Endothelial cell (in vitro differentiated cells): ENCODE results near the gene RFFL. TPM values are rescaled to one million over a fixed set of nuclear protein-coding genes. Genes with fewer than 3 reads are reported as not detected.

ENCODE experiments used
- DNase-seq: peaks from one replicate; pipeline ENCODE4 v3.0.0; 2021; ENCODE audit warnings: low spot score
- H3K27ac Mint-ChIP-seq: one replicate; pipeline ENCODE4 v1.8.0; 2021; ENCODE audit warnings: mixed read lengths, inconsistent platforms; ENCODE audit not compliant: unreplicated experiment
- H3K27me3 Mint-ChIP-seq: one replicate; pipeline ENCODE4 v1.8.0; 2021; ENCODE audit warnings: mild to moderate bottlenecking, moderate library complexity, mixed read lengths, inconsistent platforms; ENCODE audit not compliant: unreplicated experiment
- H3K36me3 Mint-ChIP-seq: one replicate; pipeline ENCODE4 v1.8.0; 2021; ENCODE audit warnings: mild to moderate bottlenecking, low read depth, mixed read lengths, inconsistent platforms; ENCODE audit not compliant: unreplicated experiment
- H3K4me1 Mint-ChIP-seq: one replicate; pipeline ENCODE4 v1.8.0; 2021; ENCODE audit warnings: mild to moderate bottlenecking, mixed read lengths, inconsistent platforms; ENCODE audit not compliant: unreplicated experiment
- H3K4me3 Mint-ChIP-seq: one replicate; pipeline ENCODE4 v1.8.0; 2021; ENCODE audit warnings: mild to moderate bottlenecking, mixed read lengths, inconsistent platforms; ENCODE audit not compliant: unreplicated experiment
- H3K9me3 Mint-ChIP-seq: one replicate; pipeline ENCODE4 v1.8.0; 2021; ENCODE audit warnings: mixed read lengths, inconsistent platforms; ENCODE audit not compliant: unreplicated experiment
- total RNA-seq: library from RNA; stranded (reverse); fragmentation: NEBNext Ultra II Directional; extraction: Animal tissue kit (Norgen Biotek cat#: 25700); gene quantifications from one replicate; pipeline ENCODE4 v1.2.1, GENCODE V29; 2021; ENCODE audit not compliant: unreplicated experiment
- TF ChIP-seq, protein P1 (sequence below): fragments of 200-600 bp; sonication (generic); IDR thresholded peaks from one replicate; pipeline ENCODE4 v1.5.0; 2021; ENCODE audit warnings: antibody characterized with exemption; ENCODE audit not compliant: unreplicated experiment

RFFL gene
- total RNA-seq, 1 donor from 2014 or later = 20.6 TPM

GRCh38 chr17:35010093-35010492 lies 53.4 kb downstream of the RFFL start:
- Mint-ChIP-seq H3K36me3 (peaks cover 7% of the 10 kb centered on the region), H3K4me3 (no peak overlapping the region), H3K27me3 (no peaks in the 10 kb centered on the region), H3K27ac (no peak overlapping the region), H3K9me3 (no peaks in the 10 kb centered on the region), H3K4me1 (peaks cover 5% of the 10 kb centered on the region)
- TF ChIP-seq, protein P1, sequence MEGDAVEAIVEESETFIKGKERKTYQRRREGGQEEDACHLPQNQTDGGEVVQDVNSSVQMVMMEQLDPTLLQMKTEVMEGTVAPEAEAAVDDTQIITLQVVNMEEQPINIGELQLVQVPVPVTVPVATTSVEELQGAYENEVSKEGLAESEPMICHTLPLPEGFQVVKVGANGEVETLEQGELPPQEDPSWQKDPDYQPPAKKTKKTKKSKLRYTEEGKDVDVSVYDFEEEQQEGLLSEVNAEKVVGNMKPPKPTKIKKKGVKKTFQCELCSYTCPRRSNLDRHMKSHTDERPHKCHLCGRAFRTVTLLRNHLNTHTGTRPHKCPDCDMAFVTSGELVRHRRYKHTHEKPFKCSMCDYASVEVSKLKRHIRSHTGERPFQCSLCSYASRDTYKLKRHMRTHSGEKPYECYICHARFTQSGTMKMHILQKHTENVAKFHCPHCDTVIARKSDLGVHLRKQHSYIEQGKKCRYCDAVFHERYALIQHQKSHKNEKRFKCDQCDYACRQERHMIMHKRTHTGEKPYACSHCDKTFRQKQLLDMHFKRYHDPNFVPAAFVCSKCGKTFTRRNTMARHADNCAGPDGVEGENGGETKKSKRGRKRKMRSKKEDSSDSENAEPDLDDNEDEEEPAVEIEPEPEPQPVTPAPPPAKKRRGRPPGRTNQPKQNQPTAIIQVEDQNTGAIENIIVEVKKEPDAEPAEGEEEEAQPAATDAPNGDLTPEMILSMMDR = no peak
- DNase-seq = no peak

DNA sequence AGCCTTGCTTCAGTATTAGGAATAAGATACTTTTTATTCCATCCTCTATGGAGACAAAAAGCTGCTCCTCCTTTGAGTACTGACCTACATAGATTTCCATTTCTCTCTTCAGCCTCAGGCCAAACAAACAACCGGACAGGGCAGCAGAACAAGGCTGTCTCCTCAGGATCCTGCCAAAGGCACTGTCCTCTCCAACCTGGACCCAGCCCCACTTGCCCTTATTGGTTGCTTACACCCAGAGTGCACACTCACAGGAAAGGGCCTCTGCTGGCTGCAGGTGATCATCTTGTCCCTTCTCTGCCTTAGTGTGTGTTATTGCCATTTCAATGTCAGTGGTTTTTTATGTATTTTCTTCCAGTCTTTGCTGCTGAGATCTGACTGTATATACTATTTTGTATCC lies 56.5 kb downstream of the RFFL start:
- no peak for DNase-seq
- peaks cover 5% of the 10 kb centered on the region for H3K4me1 Mint-ChIP-seq
- H3K4me3 Mint-ChIP-seq = no peak overlapping the region
- H3K9me3 Mint-ChIP-seq = no peaks in the 10 kb centered on the region
- H3K27ac Mint-ChIP-seq = no peak overlapping the region
- H3K36me3 Mint-ChIP-seq = peaks cover 23% of the 10 kb centered on the region
- TF ChIP-seq, protein P1 = no peak
- no peaks in the 10 kb centered on the region for H3K27me3 Mint-ChIP-seq

- peaks cover under 1% of the 10 kb centered on the region for H3K27me3 Mint-ChIP-seq
- H3K27ac Mint-ChIP-seq = no peak overlapping the region
- no peak overlapping the region for H3K4me3 Mint-ChIP-seq
- TF ChIP-seq, protein P1 = no peak
- DNase-seq = no peak
- H3K4me1 Mint-ChIP-seq = peaks cover 5% of the 10 kb centered on the region
- peaks cover 27% of the 10 kb centered on the region for H3K36me3 Mint-ChIP-seq
- H3K9me3 Mint-ChIP-seq = no peaks in the 10 kb centered on the region
Observed at GRCh38 chr17:35006345-35006744, 57.2 kb downstream of the RFFL start.

- no peak overlapping the region for H3K4me3 Mint-ChIP-seq
- H3K27ac Mint-ChIP-seq = no peak overlapping the region
- H3K27me3 Mint-ChIP-seq = peaks cover 1% of the 10 kb centered on the region
- H3K4me1 Mint-ChIP-seq = peaks cover 2% of the 10 kb centered on the region
- DNase-seq = no peak
- peaks cover 27% of the 10 kb centered on the region for H3K36me3 Mint-ChIP-seq
- TF ChIP-seq, protein P1 = no peak
- H3K9me3 Mint-ChIP-seq = no peaks in the 10 kb centered on the region
Observed at GRCh38 chr17:35003778-35004177, 59.7 kb downstream of the RFFL start.

DNA sequence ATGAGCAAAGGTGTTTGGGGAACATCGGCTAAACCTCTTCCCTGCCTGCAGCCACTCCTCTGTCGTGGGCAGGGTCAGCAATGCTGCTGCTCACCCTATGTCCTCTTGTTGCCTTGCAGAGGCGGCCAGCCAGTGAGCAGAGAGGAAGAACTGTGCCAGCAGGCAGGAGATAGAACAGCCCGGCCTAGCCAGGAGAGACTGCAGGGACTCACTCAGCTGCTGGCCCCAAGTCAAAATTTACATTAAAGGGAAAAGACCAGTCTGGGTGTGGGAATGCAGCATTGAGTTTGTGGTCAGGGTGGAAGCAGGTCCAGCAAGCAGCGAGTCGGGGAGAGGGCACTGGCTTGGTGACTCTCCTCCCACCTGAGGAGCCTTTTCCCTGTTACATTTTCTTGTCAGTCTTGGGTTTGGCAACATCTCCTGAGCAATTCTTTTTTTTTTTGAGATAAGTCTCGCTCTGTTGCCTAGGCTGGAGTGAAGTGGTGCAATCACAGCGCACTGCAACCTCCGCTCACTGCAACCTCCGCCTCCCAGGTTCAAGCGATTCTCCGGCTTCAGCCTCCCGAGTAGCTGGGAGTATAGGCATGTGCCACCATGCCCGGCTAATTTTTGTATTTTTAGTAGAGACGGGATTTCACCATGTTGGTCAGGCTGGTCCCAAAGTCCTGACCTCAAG lies 60.5 kb downstream of the RFFL start:
- no peak overlapping the region for H3K27ac Mint-ChIP-seq
- H3K27me3 Mint-ChIP-seq = peaks cover 1% of the 10 kb centered on the region
- H3K36me3 Mint-ChIP-seq = peaks cover 27% of the 10 kb centered on the region
- H3K9me3 Mint-ChIP-seq = no peaks in the 10 kb centered on the region
- H3K4me1 Mint-ChIP-seq = peaks cover 2% of the 10 kb centered on the region
- H3K4me3 Mint-ChIP-seq = no peak overlapping the region
- TF ChIP-seq, protein P1 = no peak
- DNase-seq = no peak
